Liver (tissue), 9 donors: ENCODE data around the gene FARS2. TPM values are rescaled to one million over a fixed set of nuclear protein-coding genes. Genes with fewer than 3 reads are reported as not detected.
"Not testable (repeated sequence)": the region's sequence is repeated elsewhere in the genome, so short reads cannot be mapped to it uniquely, and the experiment has no call there.

Source experiments
- DNase-seq: peaks from one replicate; pipeline ENCODE4 v3.0.0-alpha.2; 2017; ENCODE audit warnings: low spot score
- H3K27ac ChIP-seq, 2 donors: one replicate each; pipeline ENCODE4 v1.7.0; 2013; ENCODE audit warnings: inconsistent platforms in 2 of 2, low read length in 2 of 2, control low read depth in 1 of 2, low read depth in 1 of 2, mild to moderate bottlenecking in 1 of 2
- H3K27me3 ChIP-seq, 4 donors: one replicate each; pipeline versions ENCODE4 v1.6.1 to v1.7.0; 2013; ENCODE audit warnings: low read length in 3 of 4, inconsistent platforms in 1 of 4, mild to moderate bottlenecking in 1 of 4, moderate library complexity in 1 of 4; ENCODE audit not compliant: control insufficient read depth in 4 of 4, insufficient read depth in 4 of 4
- H3K36me3 ChIP-seq, 4 donors: one replicate each; pipeline versions ENCODE4 v1.6.1 to v1.7.0; 2013; ENCODE audit warnings: low read length in 3 of 4, mild to moderate bottlenecking in 3 of 4, low read depth in 1 of 4, moderate library complexity in 1 of 4; ENCODE audit not compliant: control insufficient read depth in 4 of 4, insufficient read depth in 3 of 4
- H3K4me1 ChIP-seq, 4 donors: one replicate each; pipeline versions ENCODE4 v1.6.1 to v1.7.0; 2013; ENCODE audit warnings: low read length in 3 of 4, mild to moderate bottlenecking in 3 of 4, moderate library complexity in 1 of 4; ENCODE audit not compliant: control insufficient read depth in 4 of 4, insufficient read depth in 4 of 4
- H3K4me3 ChIP-seq, 3 donors: one replicate each; pipeline versions ENCODE4 v1.6.1 to v1.7.0; 2013; ENCODE audit warnings: low read length in 3 of 3, control low read depth in 1 of 3, low read depth in 1 of 3, mild to moderate bottlenecking in 1 of 3
- H3K9ac ChIP-seq, 2 donors: one replicate each; pipeline ENCODE4 v1.7.0; 2013; ENCODE audit warnings: low read length in 2 of 2, mild to moderate bottlenecking in 2 of 2, moderate library complexity in 2 of 2, control low read depth in 1 of 2, low read depth in 1 of 2
- H3K9me3 ChIP-seq, 4 donors: one replicate each; pipeline versions ENCODE4 v1.6.1 to v1.7.0; 2013; ENCODE audit warnings: low read length in 3 of 4; ENCODE audit not compliant: control insufficient read depth in 4 of 4
- CTCF ChIP-seq: fragments of 150-350 bp; IDR thresholded peaks from 2 replicates; pipeline ENCODE4 v1.5.1; 2017; ENCODE audit warnings: improper control_type of control experiment, low read depth, low read length; ENCODE audit not compliant: missing input control
- EGR1 ChIP-seq, 2 donors: IDR thresholded peaks; 2 replicates each; pipeline ENCODE4 v1.6.1; 2016 to 2018; ENCODE audit warnings: antibody characterized with exemption in 2 of 2, low read depth in 2 of 2
- FOXA1 ChIP-seq: IDR thresholded peaks from 2 replicates; pipeline ENCODE4 v1.6.1; 2016; ENCODE audit warnings: antibody characterized with exemption
- FOXA2 ChIP-seq: IDR thresholded peaks from 2 replicates; pipeline ENCODE4 v1.6.1; 2016; ENCODE audit warnings: antibody characterized with exemption
- GABPA ChIP-seq, 2 donors: IDR thresholded peaks in 1 of 2; conservative IDR thresholded peaks in 1 of 2; 2 replicates each; pipeline ENCODE4 v1.6.1; 2016; ENCODE audit warnings: antibody characterized with exemption in 2 of 2, mild to moderate bottlenecking in 1 of 2, moderate library complexity in 1 of 2
- HNF4A ChIP-seq, 2 donors: conservative IDR thresholded peaks; 2 replicates each; pipeline ENCODE4 v1.6.1; 2016; ENCODE audit warnings: antibody characterized with exemption in 2 of 2, mild to moderate bottlenecking in 2 of 2
- HNF4G ChIP-seq: IDR thresholded peaks from 2 replicates; pipeline ENCODE4 v1.6.1; 2016; ENCODE audit warnings: antibody characterized with exemption
- MAX ChIP-seq: IDR thresholded peaks from 2 replicates; pipeline ENCODE4 v1.6.1; 2016; ENCODE audit warnings: antibody characterized with exemption
- NR2F2 ChIP-seq: IDR thresholded peaks from 2 replicates; pipeline ENCODE4 v1.6.1; 2016; ENCODE audit warnings: antibody characterized with exemption
- RAD21 ChIP-seq, 2 donors: IDR thresholded peaks; 2 replicates each; pipeline ENCODE4 v1.6.1; 2016; ENCODE audit warnings: antibody characterized with exemption in 2 of 2, mild to moderate bottlenecking in 2 of 2
- RXRA ChIP-seq, 2 donors: IDR thresholded peaks; 2 replicates each; pipeline ENCODE4 v1.6.1; 2017 to 2018; ENCODE audit warnings: antibody characterized with exemption in 2 of 2, mild to moderate bottlenecking in 1 of 2
- SP1 ChIP-seq: IDR thresholded peaks from 2 replicates; pipeline ENCODE4 v1.6.1; 2018; ENCODE audit warnings: antibody characterized with exemption, mild to moderate bottlenecking
- TAF1 ChIP-seq: conservative IDR thresholded peaks from 2 replicates; pipeline ENCODE4 v1.6.1; 2016; ENCODE audit warnings: antibody characterized with exemption, mild to moderate bottlenecking
- YY1 ChIP-seq: IDR thresholded peaks from 2 replicates; pipeline ENCODE4 v1.6.1; 2016; ENCODE audit warnings: antibody characterized with exemption, mild to moderate bottlenecking
- WGBS: extraction: QIAGEN DNeasy Blood & Tissue Kit; methylation state at CpG from one replicate; pipeline ENCODE4 v1.1.7; 2013; 5-methylcytosine and 5-hydroxymethylcytosine counted together
- polyA plus RNA-seq, 2 donors: library from polyadenylated mRNA; stranded (reverse) in 1 of 2; unstranded in 1 of 2; fragments of 200-250 nt in 1 of 2; fragments of >200 nt in 1 of 2; fragmentation: Nextera tagmentation in 1 of 2; extraction: Ambion mirVana in 1 of 2; gene quantifications; one replicate each; pipeline versions ENCODE4 v1.2.1 to v1.2.3, GENCODE V29; 2013 to 2015
- total RNA-seq, 2 donors: library from RNA; depleted of rRNA; stranded (reverse); fragments of >200 nt; gene quantifications; one replicate each; pipeline ENCODE4 v1.2.3, GENCODE V29; 2014
- TF ChIP-seq, protein P1 (sequence below): IDR thresholded peaks from 2 replicates; pipeline ENCODE4 v1.6.1; 2016; ENCODE audit warnings: antibody characterized with exemption
- TF ChIP-seq, protein P2 (sequence below): IDR thresholded peaks from 2 replicates; pipeline ENCODE4 v1.6.1; 2016; ENCODE audit warnings: antibody characterized with exemption, mild to moderate bottlenecking
- TF ChIP-seq, protein P3 (sequence below): IDR thresholded peaks from 2 replicates; pipeline ENCODE4 v1.6.1; 2016; ENCODE audit warnings: antibody characterized with exemption
- donor health status: healthy.
- donor health status: healthy.
- donor health status: healthy.
- donor health status: healthy.
- donor health status: healthy.

Gene FARS2
- total and polyA plus RNA-seq, 4 donors = 7.8 to 25.9 (median 11.2) TPM

- Histone ChIP-seq H3K27ac (no peak overlapping the region), H3K27me3 (no peaks in the 10 kb centered on the region), H3K4me3 (no peak overlapping the region), H3K36me3 (no peaks in the 10 kb centered on the region), H3K4me1 (peaks cover 0 to 2% (median 0%) of the 10 kb centered on the region in 4 donors), H3K9ac (no peak overlapping the region), H3K9me3 (no peaks in the 10 kb centered on the region)
- 94% methylated on average over 4 of the region's 4 CpGs for WGBS
- TF ChIP-seq, protein P1, sequence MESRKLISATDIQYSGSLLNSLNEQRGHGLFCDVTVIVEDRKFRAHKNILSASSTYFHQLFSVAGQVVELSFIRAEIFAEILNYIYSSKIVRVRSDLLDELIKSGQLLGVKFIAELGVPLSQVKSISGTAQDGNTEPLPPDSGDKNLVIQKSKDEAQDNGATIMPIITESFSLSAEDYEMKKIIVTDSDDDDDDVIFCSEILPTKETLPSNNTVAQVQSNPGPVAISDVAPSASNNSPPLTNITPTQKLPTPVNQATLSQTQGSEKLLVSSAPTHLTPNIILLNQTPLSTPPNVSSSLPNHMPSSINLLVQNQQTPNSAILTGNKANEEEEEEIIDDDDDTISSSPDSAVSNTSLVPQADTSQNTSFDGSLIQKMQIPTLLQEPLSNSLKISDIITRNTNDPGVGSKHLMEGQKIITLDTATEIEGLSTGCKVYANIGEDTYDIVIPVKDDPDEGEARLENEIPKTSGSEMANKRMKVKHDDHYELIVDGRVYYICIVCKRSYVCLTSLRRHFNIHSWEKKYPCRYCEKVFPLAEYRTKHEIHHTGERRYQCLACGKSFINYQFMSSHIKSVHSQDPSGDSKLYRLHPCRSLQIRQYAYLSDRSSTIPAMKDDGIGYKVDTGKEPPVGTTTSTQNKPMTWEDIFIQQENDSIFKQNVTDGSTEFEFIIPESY = no peak
- TF ChIP-seq RAD21 (IDR thresholded peaks at IDR 0.05) = no peak
- TF ChIP-seq, protein P2, sequence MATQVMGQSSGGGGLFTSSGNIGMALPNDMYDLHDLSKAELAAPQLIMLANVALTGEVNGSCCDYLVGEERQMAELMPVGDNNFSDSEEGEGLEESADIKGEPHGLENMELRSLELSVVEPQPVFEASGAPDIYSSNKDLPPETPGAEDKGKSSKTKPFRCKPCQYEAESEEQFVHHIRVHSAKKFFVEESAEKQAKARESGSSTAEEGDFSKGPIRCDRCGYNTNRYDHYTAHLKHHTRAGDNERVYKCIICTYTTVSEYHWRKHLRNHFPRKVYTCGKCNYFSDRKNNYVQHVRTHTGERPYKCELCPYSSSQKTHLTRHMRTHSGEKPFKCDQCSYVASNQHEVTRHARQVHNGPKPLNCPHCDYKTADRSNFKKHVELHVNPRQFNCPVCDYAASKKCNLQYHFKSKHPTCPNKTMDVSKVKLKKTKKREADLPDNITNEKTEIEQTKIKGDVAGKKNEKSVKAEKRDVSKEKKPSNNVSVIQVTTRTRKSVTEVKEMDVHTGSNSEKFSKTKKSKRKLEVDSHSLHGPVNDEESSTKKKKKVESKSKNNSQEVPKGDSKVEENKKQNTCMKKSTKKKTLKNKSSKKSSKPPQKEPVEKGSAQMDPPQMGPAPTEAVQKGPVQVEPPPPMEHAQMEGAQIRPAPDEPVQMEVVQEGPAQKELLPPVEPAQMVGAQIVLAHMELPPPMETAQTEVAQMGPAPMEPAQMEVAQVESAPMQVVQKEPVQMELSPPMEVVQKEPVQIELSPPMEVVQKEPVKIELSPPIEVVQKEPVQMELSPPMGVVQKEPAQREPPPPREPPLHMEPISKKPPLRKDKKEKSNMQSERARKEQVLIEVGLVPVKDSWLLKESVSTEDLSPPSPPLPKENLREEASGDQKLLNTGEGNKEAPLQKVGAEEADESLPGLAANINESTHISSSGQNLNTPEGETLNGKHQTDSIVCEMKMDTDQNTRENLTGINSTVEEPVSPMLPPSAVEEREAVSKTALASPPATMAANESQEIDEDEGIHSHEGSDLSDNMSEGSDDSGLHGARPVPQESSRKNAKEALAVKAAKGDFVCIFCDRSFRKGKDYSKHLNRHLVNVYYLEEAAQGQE = no peak
- TF ChIP-seq, protein P3, sequence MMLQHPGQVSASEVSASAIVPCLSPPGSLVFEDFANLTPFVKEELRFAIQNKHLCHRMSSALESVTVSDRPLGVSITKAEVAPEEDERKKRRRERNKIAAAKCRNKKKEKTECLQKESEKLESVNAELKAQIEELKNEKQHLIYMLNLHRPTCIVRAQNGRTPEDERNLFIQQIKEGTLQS = no peak
- no peak for TF ChIP-seq MAX
- TF ChIP-seq SP1 = no peak
- no peak for TF ChIP-seq HNF4A (conservative IDR thresholded peaks at IDR 0.05)
- TF ChIP-seq NR2F2 = no peak
- no peak for TF ChIP-seq FOXA2
- no peak for TF ChIP-seq HNF4G
- TF ChIP-seq EGR1 (IDR thresholded peaks at IDR 0.05; ENCODE audit: low read depth in 2 of 2) = no peak
- DNase-seq = no peak
Measured at GRCh38 chr6:5563086-5563485, 301.8 kb downstream of the FARS2 start.

- not testable (repeated sequence) for DNase-seq, H3K27ac ChIP-seq, H3K9ac ChIP-seq, H3K9me3 ChIP-seq, H3K36me3 ChIP-seq, H3K27me3 ChIP-seq, H3K4me1 ChIP-seq, H3K4me3 ChIP-seq
- 72% methylated on average over 3 of the region's 3 CpGs for WGBS
Measured at GRCh38 chr6:5564746-5565145, 303.4 kb downstream of the FARS2 start.

- TF ChIP-seq GABPA (IDR thresholded peaks at IDR 0.05 in 1 of 2, conservative IDR thresholded peaks at IDR 0.05 in 1 of 2) (no peak), RAD21 (IDR thresholded peaks at IDR 0.05) (no peak), SP1 (no peak), YY1 (no peak), MAX (no peak), TAF1 (no peak), RXRA (IDR thresholded peaks at IDR 0.05) (no peak), HNF4A (conservative IDR thresholded peaks at IDR 0.05) (no peak), CTCF (no peak), NR2F2 (no peak), FOXA1 (no peak)
- Histone ChIP-seq H3K9ac (no peak overlapping the region), H3K27me3 (no peaks in the 10 kb centered on the region), H3K9me3 (no peaks in the 10 kb centered on the region), H3K27ac (no peak overlapping the region), H3K4me1 (peaks cover 0 to 2% (median 0%) of the 10 kb centered on the region in 4 donors), H3K36me3 (peaks cover 0 to 1% (median 0%) of the 10 kb centered on the region in 4 donors), H3K4me3 (no peak overlapping the region)
- DNase-seq = no peak
- WGBS = 96% methylated on average over 3 of the region's 3 CpGs
Measured at GRCh38 chr6:5565971-5566370, 304.7 kb downstream of the FARS2 start.
